HG02938 (cell line): ENCODE data around the gene CENPQ.

ENCODE experiments used
- ATAC-seq: cut with Tn5 transposase; IDR thresholded peaks from one replicate; pipeline ENCODE4 v1.9.1; 2021; ENCODE audit warnings: mild to moderate bottlenecking, moderate library complexity; ENCODE audit not compliant: unreplicated experiment

The CENPQ gene

DNA sequence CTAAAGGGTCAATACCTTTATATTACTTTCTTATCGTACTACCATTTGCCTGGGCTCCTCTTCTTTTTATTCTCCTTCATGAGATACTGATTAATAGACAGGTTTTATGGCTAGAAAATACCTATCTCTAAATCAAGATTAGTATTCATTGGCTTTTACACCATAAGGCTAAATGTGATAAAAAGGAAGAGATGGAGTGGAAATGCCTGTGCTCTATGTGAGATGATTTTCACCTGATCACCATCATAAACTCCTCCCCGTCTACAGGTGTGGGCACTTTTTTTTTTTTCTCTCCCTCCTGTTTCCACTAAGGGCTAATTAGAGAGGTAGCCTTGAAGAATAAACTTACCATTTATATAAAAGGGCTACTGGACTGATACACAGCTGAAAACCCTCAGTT is 36.5 kb downstream of the CENPQ start, which contains the start of gene GLYATL3:
TSS of gene GLYATL3 (plus strand) at position 301 of the 400 bp plus-strand sequence. CDS start 12,068 bp downstream, outside the sequence.
- no peak for ATAC-seq

DNA sequence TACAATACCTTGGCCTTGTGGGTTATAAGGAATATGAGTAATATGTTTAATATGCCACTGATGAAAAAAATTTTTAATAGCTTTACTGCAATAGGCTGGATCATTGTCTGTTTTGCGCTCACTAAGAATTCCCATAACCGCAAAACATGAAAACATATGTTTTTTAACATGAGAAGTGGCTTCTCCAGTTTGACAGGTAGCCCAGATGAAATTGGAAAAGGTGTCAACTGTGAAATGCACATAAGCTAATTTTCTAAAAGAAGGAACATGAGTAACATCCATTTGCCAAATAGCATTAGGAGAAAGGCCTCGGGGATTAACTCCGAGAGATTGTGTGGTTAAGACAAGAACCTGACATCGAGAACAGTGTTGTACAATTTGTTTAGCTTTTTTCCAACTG is 41.5 kb downstream of the CENPQ start:
- ATAC-seq: no peak

DNA sequence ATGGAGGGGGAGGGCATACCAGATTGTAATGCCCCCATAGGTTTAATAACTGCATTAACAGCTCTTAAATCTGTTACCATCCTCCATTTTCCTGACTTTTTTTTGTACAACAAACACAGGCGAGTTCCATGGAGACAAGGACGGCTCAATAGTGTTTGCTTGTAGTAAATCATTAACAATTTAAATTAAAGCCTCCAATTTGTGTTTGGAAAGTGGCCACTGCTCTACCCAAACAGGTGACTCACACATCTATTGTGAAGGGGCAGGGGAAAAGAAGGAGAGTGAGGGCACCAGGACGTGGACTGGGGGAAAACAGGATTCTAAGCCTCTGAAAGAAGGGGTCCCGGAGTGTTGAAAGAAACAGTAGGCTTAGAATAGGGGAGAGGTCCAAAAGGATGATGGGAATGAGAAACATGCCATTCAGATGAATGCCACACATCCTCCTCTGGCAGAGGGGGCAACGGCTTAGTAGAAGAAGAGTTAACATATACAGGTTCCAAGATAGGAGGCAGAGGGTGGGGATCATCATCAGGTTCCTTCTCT is 43.5 kb downstream of the CENPQ start:
- no peak for ATAC-seq

DNA sequence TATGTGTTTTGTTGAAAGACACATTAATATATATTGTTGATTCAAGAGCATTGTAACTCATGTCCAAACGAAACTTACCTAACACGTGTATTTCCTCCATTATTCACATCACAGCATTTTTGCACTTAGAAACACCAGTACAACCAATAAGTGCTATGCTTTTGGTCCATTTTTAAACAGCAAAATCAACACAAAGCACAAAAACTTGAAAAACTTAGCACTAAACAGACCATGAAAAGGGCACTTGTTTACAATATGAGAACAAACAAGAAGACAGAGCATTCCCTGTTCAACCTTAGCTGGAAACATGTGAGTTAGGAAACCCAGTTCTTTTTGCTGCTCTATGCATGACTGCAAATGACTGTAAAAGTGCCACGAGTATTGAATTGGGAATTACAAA is 46.2 kb downstream of the CENPQ start:
- no peak for ATAC-seq

DNA sequence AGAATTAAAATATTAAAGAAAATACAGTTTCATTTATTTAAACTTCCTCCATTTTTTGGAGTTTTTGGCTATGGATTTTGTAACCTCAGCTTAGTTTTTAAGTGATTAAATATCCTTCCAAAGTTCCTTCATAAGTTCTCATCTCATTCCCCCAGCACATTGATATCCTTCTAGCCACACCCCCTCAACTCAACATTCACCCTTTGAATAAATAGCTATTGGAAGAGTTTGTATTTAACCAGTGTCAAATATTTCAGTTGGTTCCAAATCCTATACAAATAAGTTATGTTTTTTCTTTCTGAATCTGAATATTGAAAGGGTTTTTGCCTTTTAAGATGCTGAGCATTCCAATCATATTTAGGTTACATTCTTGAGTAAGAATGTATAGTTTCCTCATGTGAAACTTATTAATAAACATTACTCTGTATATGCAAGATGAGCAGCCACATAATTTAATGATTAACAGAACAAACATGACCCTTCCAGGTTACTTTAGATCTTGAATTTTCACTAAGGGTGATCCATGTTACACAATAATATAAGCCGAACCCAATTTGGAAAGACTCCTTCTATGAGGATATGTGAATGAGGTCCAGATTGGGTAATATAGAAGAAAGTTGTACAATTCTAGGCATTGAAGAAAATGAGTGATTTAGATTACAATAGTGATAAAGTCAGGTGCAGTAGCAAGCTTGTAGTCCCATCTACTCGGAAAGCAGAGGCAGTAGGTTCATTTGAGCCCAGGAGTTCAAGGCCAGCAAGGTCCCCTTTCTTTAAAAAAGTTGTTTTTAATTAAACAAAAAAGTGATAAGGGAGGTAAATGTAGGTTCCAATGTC is 50.2 kb downstream of the CENPQ start:
- no peak for ATAC-seq

DNA sequence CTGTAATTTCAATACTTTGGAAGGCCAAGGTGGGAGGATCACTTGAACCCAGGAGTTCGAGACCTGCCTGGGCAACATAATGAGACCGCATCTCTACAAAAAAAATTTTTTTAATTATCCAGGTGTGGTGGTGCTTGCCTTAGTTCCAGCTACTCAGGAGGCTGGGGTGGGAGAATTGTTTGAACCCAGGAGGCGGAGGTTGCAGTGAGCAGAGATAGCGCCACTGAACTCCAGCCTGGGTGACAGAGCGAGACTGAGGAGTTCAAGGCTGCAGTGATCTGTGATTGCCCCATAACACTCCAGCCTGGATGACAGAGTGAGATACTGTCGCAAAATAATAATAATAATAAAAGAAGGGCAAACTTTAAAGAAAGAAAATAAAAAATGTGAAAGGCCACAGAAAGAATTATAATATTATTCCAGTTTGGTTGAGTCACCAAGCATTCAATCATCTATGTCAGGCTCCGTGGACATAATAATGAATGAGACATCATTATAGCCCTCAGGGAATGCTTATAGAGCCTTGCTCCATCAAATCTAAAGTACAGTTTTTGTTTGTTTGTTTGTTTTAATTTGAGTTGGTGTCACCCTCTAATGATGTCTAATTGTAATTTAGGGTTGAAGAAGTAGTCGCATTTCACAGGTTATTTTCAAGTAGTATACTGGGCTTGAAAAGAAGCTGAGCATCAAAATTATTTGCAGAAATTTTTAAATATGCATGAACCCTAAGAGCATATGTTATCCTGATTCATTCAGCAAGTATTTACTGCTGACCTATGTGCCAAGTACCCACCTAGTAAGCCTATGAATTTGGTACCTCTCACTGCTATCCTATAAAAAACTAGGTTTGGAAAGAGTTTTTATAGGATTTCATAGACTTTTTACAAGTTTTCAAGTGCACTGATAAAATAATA is 51.7 kb downstream of the CENPQ start:
- ATAC-seq: no peak

DNA sequence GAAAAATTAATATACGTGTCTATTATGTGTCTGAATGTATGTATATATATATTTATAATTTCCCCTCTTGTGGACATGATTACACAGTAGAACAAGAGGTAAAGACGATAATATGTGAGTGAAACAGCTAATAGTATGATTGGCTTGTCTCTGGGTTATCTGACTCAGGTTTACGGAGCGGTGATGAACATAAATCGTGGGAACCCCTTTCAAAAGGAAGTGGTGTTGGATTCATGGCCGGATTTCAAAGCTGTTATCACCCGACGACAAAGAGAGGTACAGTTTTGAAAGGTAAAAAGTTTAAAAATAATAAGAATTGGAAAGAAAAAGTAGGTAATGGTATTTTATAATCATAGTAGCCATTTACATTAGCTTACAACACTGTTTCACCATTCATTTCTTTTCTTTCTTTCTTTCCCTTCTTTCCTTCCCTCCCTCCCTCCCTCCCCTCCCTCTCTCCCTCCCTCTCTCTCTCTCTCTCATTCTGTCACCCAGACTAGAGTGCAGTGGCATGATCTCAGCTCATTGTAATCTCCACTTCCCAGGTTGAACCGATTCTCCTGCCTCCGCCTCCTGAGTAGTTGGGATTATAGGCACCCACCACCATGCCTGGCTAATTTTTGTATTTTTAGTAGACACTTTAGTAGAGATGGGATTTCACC is 52.4 kb downstream of the CENPQ start:
- ATAC-seq: no peak

DNA sequence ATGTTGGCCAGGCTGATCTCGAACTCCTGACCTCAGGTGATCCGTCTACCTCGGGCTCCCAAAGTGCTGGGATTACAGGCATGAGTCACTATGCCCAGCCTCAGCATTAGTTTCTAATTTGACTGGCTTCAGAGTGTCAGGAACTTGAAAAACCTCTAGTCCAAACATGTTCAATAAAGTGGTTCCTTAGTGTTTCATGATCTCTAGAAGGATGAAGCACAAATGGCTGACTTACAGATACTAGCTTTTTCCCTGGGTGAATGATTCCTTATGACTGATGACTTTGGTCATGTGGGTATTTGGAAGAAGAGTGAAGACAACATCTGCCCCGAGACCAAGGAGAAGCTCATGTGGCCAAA is 53.0 kb downstream of the CENPQ start:
- ATAC-seq: no peak

DNA sequence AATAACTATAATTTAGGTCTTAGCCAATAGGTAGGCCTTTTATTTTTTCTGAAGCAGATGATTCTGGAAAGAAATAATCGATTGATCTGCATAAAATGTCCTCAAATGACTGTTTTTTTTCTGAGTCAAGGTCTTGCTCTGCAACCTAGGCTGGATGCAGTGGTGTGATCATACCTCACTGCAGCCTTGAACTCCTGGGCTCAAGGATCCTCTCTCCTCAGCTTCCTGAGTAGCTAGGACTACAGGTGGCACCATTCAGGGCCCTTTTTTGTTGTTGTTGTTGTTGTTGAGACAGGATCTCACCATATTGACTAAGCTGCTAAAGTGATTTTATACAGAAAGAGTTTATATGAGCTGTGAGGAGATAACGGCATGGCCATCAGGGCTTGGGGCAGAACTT is 54.7 kb downstream of the CENPQ start:
- ATAC-seq: no peak

DNA sequence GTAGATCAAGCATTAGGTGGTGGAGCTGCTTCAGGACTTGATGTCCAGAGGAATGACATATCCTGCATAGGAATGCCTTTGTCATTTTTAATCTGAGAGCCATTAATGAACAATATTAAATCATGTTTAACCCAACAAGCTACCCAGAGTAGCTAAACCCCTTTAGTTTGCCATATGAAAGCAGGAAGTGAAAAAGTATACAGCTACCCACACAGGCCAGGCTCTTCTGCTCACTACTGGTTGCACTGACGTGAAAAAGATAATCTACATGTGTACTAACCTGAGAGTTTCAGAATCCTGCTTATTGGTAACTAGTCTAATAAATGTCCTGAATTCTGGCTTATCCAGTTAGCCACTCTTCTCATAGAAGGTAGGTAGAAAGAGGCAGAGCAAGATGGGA is 56.5 kb downstream of the CENPQ start:
- ATAC-seq: peak; percentile 88

DNA sequence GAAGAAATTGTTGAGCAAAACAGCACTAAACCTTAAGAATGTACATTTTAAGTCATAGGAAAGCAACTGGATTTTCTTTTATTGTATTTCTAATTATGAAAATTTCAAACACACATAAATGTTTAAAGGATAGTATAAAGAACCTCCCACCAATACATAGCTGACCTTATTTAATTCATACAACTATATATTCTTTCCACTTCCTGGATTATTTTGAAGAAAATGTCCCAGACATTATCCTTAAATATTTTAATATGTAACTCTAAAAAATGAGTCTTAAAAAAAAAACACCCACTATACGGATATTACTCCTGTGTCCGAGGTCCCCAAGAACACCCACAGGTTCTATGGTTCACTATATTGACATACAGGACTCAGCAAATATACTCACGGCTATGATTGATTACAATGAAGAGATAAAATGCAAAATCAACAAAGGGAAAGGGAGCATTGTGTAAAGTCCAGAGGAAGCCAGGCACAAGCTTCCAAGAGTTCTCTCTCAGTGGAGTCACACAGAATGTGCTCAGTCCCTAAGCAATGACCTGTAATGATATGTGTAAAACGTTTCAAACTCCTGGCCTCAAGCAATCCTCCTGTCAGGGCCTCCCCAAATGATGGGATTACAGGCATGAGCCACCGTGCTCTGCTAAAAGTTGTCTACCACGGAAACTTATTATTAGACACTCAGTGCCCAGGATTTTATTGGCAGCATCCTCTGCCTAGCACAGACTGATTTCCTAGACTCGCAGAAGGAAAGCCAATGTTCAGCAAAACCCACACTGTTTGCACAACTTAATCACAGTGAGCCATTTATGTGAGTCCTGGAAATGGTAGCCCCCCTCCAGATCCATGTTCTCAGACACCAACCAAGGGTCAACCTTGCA is 59.8 kb downstream of the CENPQ start:
- no peak for ATAC-seq

DNA sequence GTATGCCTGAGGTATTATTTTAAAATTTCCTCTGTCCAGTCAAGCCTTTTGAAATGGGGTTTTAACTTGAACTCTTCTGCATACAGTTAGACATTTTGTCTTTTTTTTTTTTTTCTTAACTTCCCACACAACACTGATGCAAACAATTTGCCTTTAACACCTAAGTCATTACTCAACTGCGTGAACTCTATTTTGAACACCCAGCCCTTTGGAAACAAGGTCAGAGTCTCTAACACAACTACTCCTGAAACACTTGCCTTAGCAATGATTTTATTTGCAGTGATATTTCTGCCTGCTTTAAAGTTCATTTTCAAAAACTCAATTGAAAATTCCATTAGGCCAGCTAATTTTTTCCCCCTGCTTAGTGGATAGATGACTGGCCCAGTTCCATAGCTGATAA is 60.7 kb downstream of the CENPQ start:
- ATAC-seq: no peak

DNA sequence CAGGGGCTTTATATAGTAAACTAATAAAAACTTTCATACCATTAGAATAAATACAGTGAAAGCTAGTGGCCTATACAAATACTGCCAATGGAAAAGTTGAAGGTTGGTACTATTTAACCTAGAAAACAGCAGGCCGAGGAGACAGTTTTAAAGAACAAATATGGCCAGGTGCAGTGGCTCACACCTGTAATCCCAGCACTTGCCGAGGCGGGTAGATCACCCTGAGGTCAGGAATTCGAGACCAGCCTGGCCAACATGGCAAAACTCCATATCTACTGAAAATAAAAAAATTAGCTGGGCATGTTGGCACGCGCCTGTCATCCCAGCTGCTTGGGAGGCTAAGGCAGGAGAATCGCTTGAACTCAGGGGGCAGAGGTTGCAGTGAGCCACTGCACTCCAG is 61.4 kb downstream of the CENPQ start:
- ATAC-seq: no peak

DNA sequence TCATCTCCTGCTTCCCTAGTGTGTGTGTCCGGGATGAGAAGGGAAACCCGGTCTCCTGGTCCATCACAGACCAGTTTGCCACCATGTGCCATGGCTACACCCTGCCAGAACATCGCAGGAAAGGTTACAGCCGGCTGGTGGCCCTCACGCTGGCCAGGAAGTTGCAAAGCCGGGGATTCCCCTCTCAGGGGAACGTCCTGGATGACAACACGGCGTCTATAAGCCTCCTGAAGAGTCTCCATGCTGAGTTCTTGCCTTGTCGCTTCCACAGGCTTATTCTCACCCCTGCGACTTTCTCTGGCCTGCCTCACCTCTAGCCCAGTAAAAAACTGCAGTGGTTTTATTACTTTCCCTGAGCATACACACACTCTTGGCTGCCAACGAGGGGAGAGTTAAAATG is 63.4 kb downstream of the CENPQ start:
- ATAC-seq: no peak

DNA sequence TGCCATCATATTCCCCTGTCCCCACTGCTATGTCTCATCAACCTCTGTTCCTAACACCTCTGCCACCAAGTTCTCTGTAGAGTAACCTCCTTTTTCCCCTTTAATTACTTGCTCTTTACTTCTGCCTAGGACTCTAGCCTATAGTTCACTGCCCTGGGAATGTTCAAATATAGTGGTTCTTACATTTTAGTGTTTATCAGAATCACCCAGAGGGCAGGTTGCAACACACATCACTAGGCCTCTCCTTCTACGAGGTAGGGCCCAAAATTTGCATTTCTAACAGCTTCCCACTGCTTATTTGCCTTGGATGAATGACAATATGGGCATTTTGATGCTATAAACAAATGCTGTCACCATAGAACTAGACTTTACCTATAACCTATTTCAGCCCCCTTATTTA is 64.2 kb downstream of the CENPQ start:
- ATAC-seq: no peak

DNA sequence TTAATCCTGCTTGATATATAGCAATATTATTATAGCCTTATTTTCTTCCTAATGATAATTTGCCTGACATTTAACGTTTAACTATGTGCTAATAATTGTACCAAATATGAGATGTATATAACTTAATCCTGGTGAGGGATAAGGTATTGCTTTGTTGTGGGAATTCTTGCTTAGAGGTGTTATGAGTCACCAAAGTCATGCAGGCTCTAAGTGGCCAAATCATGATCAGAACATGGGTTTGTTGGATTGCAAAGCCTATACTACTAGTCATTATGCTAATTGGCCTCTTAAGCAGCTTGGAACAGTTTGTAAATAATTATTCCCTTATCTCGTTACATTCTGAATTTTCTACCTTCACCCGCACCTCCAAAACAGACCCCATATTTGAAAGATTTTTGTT is 65.4 kb downstream of the CENPQ start:
- no peak for ATAC-seq

DNA sequence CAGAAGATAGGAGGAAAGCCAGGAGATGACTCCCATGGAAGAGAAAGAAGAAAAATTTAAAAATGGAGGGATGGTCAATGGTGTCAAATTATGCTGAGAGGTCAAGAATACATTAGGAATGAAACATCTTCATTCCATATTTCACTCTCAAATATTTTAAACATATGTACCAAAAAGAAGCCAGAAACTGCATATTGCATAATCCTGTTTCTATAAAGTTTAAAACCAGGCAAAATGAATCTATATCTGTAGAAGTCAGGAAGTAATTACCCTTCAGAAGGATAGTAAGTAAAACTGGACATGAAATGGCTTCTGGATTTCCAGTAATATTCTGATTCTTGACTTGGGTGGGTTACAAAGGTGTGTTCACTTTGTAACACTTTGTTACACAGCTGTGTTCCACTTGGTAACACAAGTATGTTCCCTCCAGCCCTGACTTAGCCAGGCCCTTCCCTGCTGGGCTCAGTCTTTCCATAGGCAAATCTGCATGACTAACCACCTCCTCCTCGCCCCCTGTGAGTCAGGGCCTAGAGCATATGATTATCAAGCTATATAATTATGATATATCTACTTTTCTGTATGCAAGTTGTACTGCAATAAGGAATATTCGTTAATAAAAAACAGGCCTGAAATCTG is 67.1 kb downstream of the CENPQ start:
- ATAC-seq: no peak

DNA sequence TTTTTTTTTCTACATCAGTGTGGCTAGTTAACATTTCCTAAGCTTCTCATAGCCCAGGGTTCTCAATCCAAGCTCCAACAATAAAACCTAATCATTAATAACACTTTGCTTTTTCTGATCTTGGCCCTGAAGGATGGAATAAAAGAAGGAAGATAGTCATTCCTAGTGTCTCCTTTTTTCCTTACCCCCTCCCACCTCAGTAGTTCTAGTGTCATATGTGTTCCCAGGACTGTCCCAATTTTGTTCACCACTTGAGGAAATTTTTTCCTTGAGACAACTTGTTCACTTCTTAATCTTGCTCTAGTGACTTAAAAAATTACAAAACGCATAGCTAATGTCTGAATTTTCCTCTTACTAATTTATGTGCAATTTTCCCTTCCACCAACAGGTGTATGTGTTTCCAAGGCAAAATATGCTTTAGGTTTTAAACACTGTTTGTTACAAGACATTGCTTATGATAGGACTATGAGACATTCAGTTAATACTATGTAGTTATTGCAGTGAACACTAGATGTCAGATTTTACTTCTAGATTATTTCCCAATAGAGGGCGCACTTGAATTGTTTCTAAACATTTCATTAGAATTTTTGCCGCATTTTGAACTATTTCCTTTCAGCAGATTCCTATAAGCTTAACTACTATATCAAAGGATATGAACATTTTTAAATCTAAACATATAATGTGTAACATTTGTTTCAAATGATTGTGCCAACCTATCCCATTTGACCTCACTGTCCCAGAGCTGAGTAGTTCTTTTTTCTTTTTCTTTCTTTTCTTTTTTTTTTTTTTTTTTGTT is 68.8 kb downstream of the CENPQ start:
- peak; percentile 94 for ATAC-seq

DNA sequence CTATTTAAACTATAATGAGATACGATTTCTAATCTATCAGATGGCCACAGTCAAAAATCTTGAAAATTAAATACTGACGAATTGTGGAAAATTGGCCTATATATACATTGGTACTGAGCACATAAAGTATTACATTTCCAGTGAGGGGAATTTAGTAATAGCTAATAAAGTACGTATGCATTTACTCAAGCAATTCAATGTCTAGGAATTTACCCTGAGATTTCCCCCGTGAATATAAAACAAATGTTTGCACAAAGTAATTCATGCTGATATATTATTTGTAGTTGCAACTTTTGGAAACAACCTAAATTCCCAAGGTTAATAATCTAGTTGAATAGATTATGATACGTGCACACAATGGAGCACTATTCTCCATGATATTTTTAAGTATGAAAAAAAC is 72.6 kb downstream of the CENPQ start:
- ATAC-seq: no peak
